Measurements from ENCODE around the gene PRDM15.

Gene PRDM15

DNA sequence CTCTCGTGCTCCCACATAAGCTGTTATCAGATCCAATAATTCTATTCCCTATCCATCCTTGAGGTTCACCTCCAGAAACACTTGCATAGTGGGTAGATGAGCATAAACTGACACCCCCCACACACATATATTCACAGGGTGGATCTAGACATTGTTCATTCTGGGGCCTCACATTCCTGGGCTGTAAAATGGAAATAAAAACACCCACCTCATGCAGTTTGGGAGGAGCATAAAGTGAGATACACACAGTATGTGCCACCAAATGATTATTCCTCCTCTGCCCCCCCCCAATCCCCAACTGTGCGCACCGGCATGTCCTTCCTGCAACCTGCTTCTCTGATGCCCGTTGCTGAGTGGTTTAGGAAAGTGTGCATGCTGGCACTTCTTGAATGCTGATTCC is 17.9 kb downstream of the PRDM15 start:
- DNase-seq = no peak

- DNase-seq = no peak
Measured at GRCh38 chr21:41859297-41859980, 19.7 kb downstream of the PRDM15 start.

- no peak for DNase-seq
Measured at GRCh38 chr21:41858466-41859296, 20.5 kb downstream of the PRDM15 start.

GRCh38 chr21:41857771-41858300 is 21.3 kb downstream of the PRDM15 start:
- DNase-seq = no peak

DNA sequence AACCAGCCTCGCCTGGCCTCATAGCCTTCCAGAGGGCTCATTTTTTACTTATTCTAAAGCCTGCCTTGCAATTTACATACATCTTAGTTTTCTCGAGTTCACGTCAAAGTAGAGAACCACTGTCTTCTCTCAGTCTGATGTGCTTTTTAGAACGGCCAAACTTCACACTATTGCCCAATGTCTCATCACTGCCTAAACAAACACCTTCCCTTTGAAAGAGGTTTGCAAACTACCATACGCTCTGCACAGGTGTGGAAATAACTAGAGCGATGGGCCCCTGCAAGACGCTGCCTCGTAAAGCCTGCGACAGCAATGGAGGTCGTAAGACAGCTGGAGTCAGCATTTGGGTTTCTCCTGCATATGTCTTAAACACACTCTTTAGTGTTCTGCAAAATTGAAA is 22.6 kb downstream of the PRDM15 start:
- no peak for DNase-seq

- no peak for DNase-seq
Measured at GRCh38 chr21:41854426-41854995, 24.6 kb downstream of the PRDM15 start.

GRCh38 chr21:41852929-41853320 is 26.2 kb downstream of the PRDM15 start:
- DNase-seq = no peak

GRCh38 chr21:41852151-41852928 is 26.8 kb downstream of the PRDM15 start:
- DNase-seq = no peak

- peak; percentile 89 for DNase-seq
Measured at GRCh38 chr21:41851090-41851790, 27.9 kb downstream of the PRDM15 start.

- DNase-seq = no peak
Measured at GRCh38 chr21:41850085-41850484, 29.1 kb downstream of the PRDM15 start.

DNA sequence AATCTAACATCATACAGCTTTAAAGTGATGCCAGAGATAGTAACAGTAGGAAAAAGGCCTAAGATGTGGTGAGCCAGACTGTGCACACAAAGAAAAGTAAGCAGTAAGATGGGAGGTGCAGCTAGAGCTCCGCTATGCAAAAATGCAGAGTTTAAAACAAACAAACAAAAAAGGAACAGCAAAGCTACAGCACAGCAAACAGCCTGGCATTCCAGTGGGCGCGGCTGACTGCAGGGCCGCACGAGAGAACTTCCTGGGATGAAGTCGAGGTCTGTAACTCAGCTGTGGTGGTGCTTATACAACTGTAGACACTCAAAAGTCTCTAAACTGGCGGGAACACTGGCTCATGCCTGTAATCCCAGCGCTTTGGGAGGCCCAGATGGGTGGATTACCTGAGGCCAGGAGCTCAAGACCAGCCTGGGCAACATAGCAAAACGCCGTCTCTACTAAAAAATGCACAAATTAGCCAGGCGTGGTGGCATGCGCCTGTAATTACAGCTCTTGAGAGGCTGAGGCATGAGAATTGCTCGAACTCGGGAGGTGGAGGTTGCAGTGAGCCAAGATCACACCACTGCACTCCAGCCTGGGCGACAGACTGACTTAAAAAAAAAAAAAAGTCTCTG is 30.1 kb downstream of the PRDM15 start:
- no peak for DNase-seq

DNA sequence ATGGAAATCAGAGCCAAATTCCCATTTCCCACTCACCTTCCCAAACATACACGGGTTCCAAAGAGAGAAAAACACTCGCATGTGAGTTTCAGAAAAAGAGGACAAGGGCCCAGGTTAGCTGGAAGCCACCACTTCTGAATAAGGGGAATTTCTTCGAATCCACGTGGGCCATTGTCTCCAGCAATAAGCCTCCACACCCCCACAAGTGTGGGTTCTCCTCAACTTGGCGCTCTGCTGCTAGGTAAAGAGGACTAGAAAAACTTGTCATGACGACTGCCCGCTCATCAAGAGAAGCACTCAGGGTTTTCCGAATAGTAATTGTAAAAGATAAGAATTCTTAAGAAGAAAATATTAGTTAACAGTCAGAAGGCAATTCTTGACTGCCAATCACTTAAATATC is 30.6 kb downstream of the PRDM15 start:
- no peak for DNase-seq

- no peak for DNase-seq
Measured at GRCh38 chr21:41847066-41847804, 31.9 kb downstream of the PRDM15 start.

- no peak for DNase-seq
Measured at GRCh38 chr21:41846536-41846935, 32.6 kb downstream of the PRDM15 start.

DNA sequence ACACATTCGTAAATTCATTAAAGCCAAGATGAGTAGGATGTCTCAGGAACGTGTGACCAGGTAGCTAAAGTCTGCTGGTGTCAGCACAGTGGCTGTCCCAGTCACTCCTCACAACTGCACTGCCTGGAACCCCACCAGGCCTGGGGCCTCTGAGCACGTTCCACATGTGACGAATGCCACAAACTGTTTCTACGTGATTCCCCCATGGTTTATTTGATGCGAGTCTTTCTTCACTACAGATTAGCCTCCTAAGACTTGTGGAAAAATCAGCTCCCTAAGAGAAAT is 33.2 kb downstream of the PRDM15 start:
- no peak for DNase-seq

DNA sequence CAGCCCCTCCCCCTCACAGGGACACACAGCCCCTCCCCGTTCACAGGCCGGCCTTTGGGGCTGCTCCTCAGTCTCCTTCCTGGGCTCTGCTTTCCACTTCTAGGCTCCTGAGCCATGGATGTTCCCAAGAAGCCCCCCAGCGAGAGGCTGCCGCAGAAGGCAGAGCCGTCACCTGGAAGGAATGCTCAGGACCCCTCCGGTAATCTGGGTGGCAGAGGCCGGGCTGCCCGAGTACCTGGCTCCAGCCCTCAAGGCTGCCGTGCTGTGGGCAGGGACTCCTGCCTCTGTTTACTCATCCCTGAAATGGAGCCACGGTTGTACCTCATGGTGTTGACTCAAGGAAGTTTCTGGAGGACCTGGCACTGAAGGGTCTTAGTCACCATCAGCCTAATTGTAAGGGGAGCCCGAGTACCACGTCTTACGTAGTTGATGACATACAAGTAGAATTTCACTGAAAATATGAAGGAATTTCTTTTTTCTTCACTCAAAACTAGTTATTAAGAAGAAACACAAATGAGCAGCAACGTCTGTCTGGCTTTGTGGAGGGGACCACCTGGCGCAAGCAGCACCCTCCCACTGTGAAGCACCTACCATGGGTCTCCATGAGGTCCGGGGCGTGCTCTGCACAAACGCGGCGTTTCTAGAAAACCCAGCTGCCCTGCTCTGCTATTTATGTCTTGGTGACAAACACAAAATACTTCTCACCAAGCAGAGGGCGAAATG is 33.7 kb downstream of the PRDM15 start:
- DNase-seq = no peak

DNA sequence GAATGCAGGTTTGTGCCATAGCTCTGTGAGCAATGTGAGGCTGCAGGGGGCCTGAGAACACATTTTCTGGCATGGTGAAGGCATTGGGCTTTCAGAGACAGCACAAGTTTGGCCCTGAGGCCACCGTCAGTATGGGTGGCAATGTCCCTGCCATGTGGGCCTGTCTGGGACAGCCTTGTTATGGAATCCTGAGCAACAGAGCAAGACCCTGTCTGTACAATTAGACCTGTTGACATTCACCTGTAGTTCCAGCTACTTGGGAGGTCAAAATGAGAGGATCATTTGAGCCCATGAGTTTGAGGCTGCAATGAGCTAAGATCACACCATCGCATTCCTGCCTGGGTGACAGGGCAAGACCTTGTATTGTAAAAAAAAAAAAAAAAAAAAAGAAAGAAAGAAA is 35.6 kb downstream of the PRDM15 start:
- no peak for DNase-seq

GRCh38 chr21:41840880-41841279 is 38.3 kb downstream of the PRDM15 start:
- no peak for DNase-seq

DNA sequence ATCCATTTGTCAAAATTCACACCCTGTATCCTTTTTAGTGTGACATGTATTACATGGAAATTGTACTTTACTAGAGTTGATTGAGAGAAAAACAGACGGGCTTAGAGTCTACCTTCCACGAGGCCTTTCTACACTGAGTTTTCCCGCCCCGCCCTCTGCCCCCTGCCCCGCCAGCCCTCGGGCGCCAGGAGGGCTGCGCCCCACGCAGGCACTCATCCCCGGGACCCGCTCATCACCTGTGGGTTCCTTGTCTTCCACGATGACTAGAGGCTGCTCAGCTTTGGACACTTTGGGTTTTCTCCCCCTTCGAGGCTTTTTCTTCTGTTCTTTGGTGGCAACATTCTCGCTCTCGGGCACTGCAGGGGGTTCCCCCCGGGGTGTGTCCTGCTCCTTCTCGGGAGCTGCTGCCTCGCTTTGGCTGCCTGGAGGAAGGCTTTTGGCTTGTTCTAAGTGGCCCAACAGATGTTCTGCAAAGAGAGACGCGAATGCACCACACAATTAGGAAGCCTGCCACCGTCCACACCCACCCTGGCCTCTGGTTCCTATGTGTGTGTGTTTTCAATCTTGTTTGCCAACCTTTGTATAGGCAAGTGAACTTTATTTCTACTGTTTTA is 39.6 kb downstream of the PRDM15 start:
- no peak for DNase-seq

- no peak for DNase-seq
Measured at GRCh38 chr21:41837756-41838297, 41.3 kb downstream of the PRDM15 start.
